ENCODE measurements around the gene CCDC102B.

DNA sequence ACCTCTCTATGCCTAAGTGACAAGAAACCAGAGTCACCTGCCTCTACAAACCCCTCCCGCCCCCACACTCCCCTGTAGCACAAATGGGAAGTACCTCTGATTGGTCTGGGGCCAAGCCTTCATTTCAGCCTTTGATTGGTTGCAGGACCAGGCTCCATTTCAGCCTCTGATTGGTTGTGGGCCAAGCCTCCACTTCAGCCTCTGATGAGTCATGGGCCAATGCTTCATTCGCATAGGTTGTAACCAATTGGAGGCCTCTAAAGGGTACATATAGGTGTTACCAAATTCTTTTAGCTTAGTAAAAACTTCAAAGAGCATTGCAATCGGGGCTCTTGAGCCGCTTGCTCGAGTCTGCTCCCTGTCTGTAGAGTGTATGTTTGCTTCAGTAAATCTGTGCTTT lies 25.0 kb downstream of the CCDC102B start:
- no peak for TF ChIP-seq RFX5 (IDR thresholded peaks at IDR 0.05; ENCODE audit: borderline replicate concordance, low read depth, low read length)
- TF ChIP-seq, protein P1, sequence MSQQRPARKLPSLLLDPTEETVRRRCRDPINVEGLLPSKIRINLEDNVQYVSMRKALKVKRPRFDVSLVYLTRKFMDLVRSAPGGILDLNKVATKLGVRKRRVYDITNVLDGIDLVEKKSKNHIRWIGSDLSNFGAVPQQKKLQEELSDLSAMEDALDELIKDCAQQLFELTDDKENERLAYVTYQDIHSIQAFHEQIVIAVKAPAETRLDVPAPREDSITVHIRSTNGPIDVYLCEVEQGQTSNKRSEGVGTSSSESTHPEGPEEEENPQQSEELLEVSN (IDR thresholded peaks at IDR 0.05) = no peak
- TF ChIP-seq SUZ12 (IDR thresholded peaks at IDR 0.05; ENCODE audit: low read length) = no peak
- TF ChIP-seq EZH2 (IDR thresholded peaks at IDR 0.05; ENCODE audit: low read depth, low read length, severe bottlenecking) = no peak
- TF ChIP-seq, protein P2, sequence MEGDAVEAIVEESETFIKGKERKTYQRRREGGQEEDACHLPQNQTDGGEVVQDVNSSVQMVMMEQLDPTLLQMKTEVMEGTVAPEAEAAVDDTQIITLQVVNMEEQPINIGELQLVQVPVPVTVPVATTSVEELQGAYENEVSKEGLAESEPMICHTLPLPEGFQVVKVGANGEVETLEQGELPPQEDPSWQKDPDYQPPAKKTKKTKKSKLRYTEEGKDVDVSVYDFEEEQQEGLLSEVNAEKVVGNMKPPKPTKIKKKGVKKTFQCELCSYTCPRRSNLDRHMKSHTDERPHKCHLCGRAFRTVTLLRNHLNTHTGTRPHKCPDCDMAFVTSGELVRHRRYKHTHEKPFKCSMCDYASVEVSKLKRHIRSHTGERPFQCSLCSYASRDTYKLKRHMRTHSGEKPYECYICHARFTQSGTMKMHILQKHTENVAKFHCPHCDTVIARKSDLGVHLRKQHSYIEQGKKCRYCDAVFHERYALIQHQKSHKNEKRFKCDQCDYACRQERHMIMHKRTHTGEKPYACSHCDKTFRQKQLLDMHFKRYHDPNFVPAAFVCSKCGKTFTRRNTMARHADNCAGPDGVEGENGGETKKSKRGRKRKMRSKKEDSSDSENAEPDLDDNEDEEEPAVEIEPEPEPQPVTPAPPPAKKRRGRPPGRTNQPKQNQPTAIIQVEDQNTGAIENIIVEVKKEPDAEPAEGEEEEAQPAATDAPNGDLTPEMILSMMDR (IDR thresholded peaks at IDR 0.05; ENCODE audit: control extremely low read depth in 1 of 3, insufficient read depth in 1 of 3, low read depth in 1 of 3, low read length in 3 of 3) = no peak
- TF ChIP-seq YY1 (IDR thresholded peaks at IDR 0.05; ENCODE audit: low read depth, low read length) = no peak
- TF ChIP-seq MAFK (IDR thresholded peaks at IDR 0.05; ENCODE audit: low read depth, low read length) = no peak
- TF ChIP-seq CREB1 (IDR thresholded peaks at IDR 0.05) = no peak
- TF ChIP-seq POLR2A (IDR thresholded peaks at IDR 0.05; ENCODE audit: control extremely low read depth in 1 of 2, low read depth in 2 of 2, low read length in 2 of 2) = no peak
